Cardiac fibroblast (primary cell): ENCODE data around the gene SNF8.
"Not testable (repeated sequence)": the region's sequence is repeated elsewhere in the genome, so short reads cannot be mapped to it uniquely, and the experiment has no call there.

Source experiments
- DNase-seq, 2 donors: peaks; one replicate each; pipeline versions ENCODE4 v3.0.0 to v3.0.0-alpha.2; 2010; ENCODE audit warnings: low read depth in 2 of 2
- H3K4me3 ChIP-seq, 2 donors: replicated peaks in 1 of 2; 1 replicate in 1 of 2; 2 replicates in 1 of 2; pipeline ENCODE4 v1.5.1; 2011; ENCODE audit warnings: low read depth in 2 of 2, low read length in 2 of 2, mild to moderate bottlenecking in 2 of 2, moderate library complexity in 1 of 2
- CTCF ChIP-seq: IDR thresholded peaks from one replicate; pipeline ENCODE4 v1.5.1; 2011; ENCODE audit warnings: low read depth, mild to moderate bottlenecking, low read length, inconsistent platforms

Gene SNF8

GRCh38 chr17:48961516-48962233 lies 17.0 kb upstream of the SNF8 start:
- no peak for TF ChIP-seq CTCF
- DNase-seq: peak; percentile 55 to 68
- H3K4me3 ChIP-seq: no peak overlapping the region

- TF ChIP-seq CTCF: no peak
- H3K4me3 ChIP-seq: no peak overlapping the region
- no peak for DNase-seq
Measured at GRCh38 chr17:48960834-48961515, 16.3 kb upstream of the SNF8 start.

- peak; percentile 73 to 80 for DNase-seq
- TF ChIP-seq CTCF: peak; percentile 86
- no peak overlapping the region for H3K4me3 ChIP-seq
Measured at GRCh38 chr17:48954300-48954755, 9.7 kb upstream of the SNF8 start.

- DNase-seq: no peak
- no peak overlapping the region for H3K4me3 ChIP-seq
- no peak for TF ChIP-seq CTCF
Measured at GRCh38 chr17:48952904-48953303, 8.3 kb upstream of the SNF8 start.

- DNase-seq: no peak
- no peak for TF ChIP-seq CTCF
- no peak overlapping the region for H3K4me3 ChIP-seq
Measured at GRCh38 chr17:48951572-48951971, 6.9 kb upstream of the SNF8 start.

- peak overlapping the region; percentile 85 to 86 for H3K4me3 ChIP-seq
- DNase-seq: not testable (repeated sequence)
Measured at GRCh38 chr17:48945261-48945651, 614 bp upstream of the SNF8 start.

- no peak for TF ChIP-seq CTCF
- no peak for DNase-seq
- H3K4me3 ChIP-seq: no peak overlapping the region
Measured at GRCh38 chr17:48933035-48933434, 11.6 kb downstream of the SNF8 start.
